Left ventricle myocardium inferior (tissue), 1 donor: ENCODE measurements around the gene BMPER. TPM values are rescaled to one million over a fixed set of nuclear protein-coding genes. Genes with fewer than 3 reads are reported as not detected.

ENCODE experiments used
- DNase-seq: peaks from one replicate; pipeline ENCODE4 v3.0.0-alpha.2; 2020
- H3K27ac ChIP-seq: fragments of 200-600 bp; replicated peaks from 2 replicates; pipeline ENCODE4 v1.8.0; 2021
- H3K27me3 ChIP-seq: fragments of 200-600 bp; 2 replicates; pipeline ENCODE4 v1.8.0; 2021; ENCODE audit warnings: low read depth
- H3K36me3 ChIP-seq: fragments of 200-600 bp; 2 replicates; pipeline ENCODE4 v1.8.0; 2021
- H3K4me1 ChIP-seq: fragments of 200-600 bp; 2 replicates; pipeline ENCODE4 v1.8.0; 2021
- H3K4me3 ChIP-seq: fragments of 200-600 bp; 2 replicates; pipeline ENCODE4 v1.8.0; 2021; ENCODE audit warnings: mild to moderate bottlenecking, moderate library complexity
- H3K9me3 ChIP-seq: fragments of 200-600 bp; replicated peaks from 2 replicates; pipeline ENCODE4 v1.8.0; 2021
- CTCF ChIP-seq: fragments of 200-600 bp; IDR thresholded peaks from 2 replicates; pipeline ENCODE4 v1.8.0; 2021; ENCODE audit warnings: antibody characterized with exemption, mild to moderate bottlenecking, borderline replicate concordance
- intact Hi-C: fragments of 100-400 bp; cut with micrococcal nuclease; formaldehyde crosslinking; loops from one replicate; pipeline ENCODE4 v1.11.0; 2022
- total RNA-seq: library from RNA; stranded (reverse); fragmentation: NEBNext Ultra II Directional; extraction: Animal tissue kit (Norgen Biotek cat#: 25700); gene quantifications from one replicate; pipeline ENCODE4 v1.2.1, GENCODE V29; 2021
- donor health status: DM: no; HTN: yes; CAD: no; lungs with severe emphysema.

Gene BMPER
- total RNA-seq, 1 donor from 2014 or later: 2.9 TPM

- Histone ChIP-seq H3K36me3 (no peaks in the 10 kb centered on the region), H3K27me3 (no peaks in the 10 kb centered on the region), H3K9me3 (no peaks in the 10 kb centered on the region), H3K4me3 (no peak overlapping the region), H3K4me1 (no peaks in the 10 kb centered on the region), H3K27ac (peak overlapping the region; percentile 55)
- peak; percentile 50 for DNase-seq
- intact Hi-C loops: no loop called here
- TF ChIP-seq CTCF: no peak
These were observed 253.2 kb downstream of the BMPER start for GRCh38 chr7:34158368-34159153.

- Histone ChIP-seq H3K4me3 (no peak overlapping the region), H3K27me3 (no peaks in the 10 kb centered on the region), H3K36me3 (no peaks in the 10 kb centered on the region), H3K27ac (no peak overlapping the region), H3K9me3 (no peaks in the 10 kb centered on the region), H3K4me1 (no peaks in the 10 kb centered on the region)
- intact Hi-C loops: no loop called here
- no peak for TF ChIP-seq CTCF
- no peak for DNase-seq
These were observed 255.0 kb downstream of the BMPER start for GRCh38 chr7:34160261-34160752.

GRCh38 chr7:34162027-34162565 is 256.8 kb downstream of the BMPER start:
- no peak overlapping the region for H3K27ac ChIP-seq
- TF ChIP-seq CTCF: no peak
- no peaks in the 10 kb centered on the region for H3K27me3 ChIP-seq
- DNase-seq: no peak
- no peak overlapping the region for H3K4me3 ChIP-seq
- H3K4me1 ChIP-seq: no peaks in the 10 kb centered on the region
- H3K9me3 ChIP-seq: no peaks in the 10 kb centered on the region
- H3K36me3 ChIP-seq: no peaks in the 10 kb centered on the region
- intact Hi-C loops: no loop called here

- Histone ChIP-seq H3K9me3 (no peaks in the 10 kb centered on the region), H3K27ac (no peak overlapping the region), H3K27me3 (no peaks in the 10 kb centered on the region), H3K4me1 (no peaks in the 10 kb centered on the region), H3K4me3 (no peak overlapping the region), H3K36me3 (no peaks in the 10 kb centered on the region)
- no peak for DNase-seq
- intact Hi-C loops: no loop called here
- no peak for TF ChIP-seq CTCF
These were observed 257.3 kb downstream of the BMPER start for GRCh38 chr7:34162677-34163076.

GRCh38 chr7:34163956-34164355 is 258.6 kb downstream of the BMPER start:
- TF ChIP-seq CTCF: no peak
- H3K27ac ChIP-seq: no peak overlapping the region
- no peaks in the 10 kb centered on the region for H3K36me3 ChIP-seq
- H3K4me1 ChIP-seq: no peaks in the 10 kb centered on the region
- intact Hi-C loops: no loop called here
- no peak for DNase-seq
- no peaks in the 10 kb centered on the region for H3K27me3 ChIP-seq
- H3K9me3 ChIP-seq: no peaks in the 10 kb centered on the region
- no peak overlapping the region for H3K4me3 ChIP-seq
